NB4 (cell line): ENCODE results near the gene FRS2.
A peak's percentile ranks its signal among the peaks of the same experiment; 100 is the strongest.

Source experiments
- DNase-seq: peaks from one replicate; pipeline ENCODE4 v3.0.0; 2010; ENCODE audit warnings: low read depth
- H3K4me3 ChIP-seq: one replicate; pipeline ENCODE4 v1.5.1; 2011; ENCODE audit warnings: mild to moderate bottlenecking, low read depth, low read length, moderate library complexity
- CTCF ChIP-seq: IDR thresholded peaks from one replicate; pipeline ENCODE4 v1.5.1; 2012; ENCODE audit warnings: low read depth, low read length
- MAX ChIP-seq: IDR thresholded peaks from 2 replicates; pipeline ENCODE4 v1.6.1; 2011; ENCODE audit warnings: low read depth, low read length
- MYC ChIP-seq: IDR thresholded peaks from 2 replicates; pipeline ENCODE4 v1.6.1; 2011; ENCODE audit warnings: low read depth, low read length
- POLR2A ChIP-seq: IDR thresholded peaks from 2 replicates; pipeline ENCODE4 v1.6.1; 2011; ENCODE audit warnings: mild to moderate bottlenecking; ENCODE audit not compliant: insufficient read length; ENCODE audit errors: extremely low read depth

Gene FRS2

GRCh38 chr12:69553628-69554248 is 83.5 kb downstream of the FRS2 start:
- no peak overlapping the region for H3K4me3 ChIP-seq
- DNase-seq: peak; percentile 9

GRCh38 chr12:69555461-69555860 is 85.3 kb downstream of the FRS2 start:
- H3K4me3 ChIP-seq: no peak overlapping the region
- no peak for DNase-seq
- TF ChIP-seq CTCF: no peak
- no peak for TF ChIP-seq MAX
- TF ChIP-seq POLR2A: no peak
- no peak for TF ChIP-seq MYC

More at GRCh38 chr12:69553628-69554248, 83.5 kb downstream of the FRS2 start:
- no peak for TF ChIP-seq POLR2A
- TF ChIP-seq MAX: no peak
- TF ChIP-seq CTCF: no peak
- no peak for TF ChIP-seq MYC

GRCh38 chr12:69556383-69556782 is 86.2 kb downstream of the FRS2 start:
- no peak for DNase-seq
- H3K4me3 ChIP-seq: no peak overlapping the region
- TF ChIP-seq POLR2A (no peak), MAX (no peak), CTCF (no peak), MYC (no peak)

GRCh38 chr12:69563166-69563762 is 93.1 kb downstream of the FRS2 start:
- DNase-seq: no peak
- H3K4me3 ChIP-seq: no peak overlapping the region
- TF ChIP-seq CTCF: no peak

GRCh38 chr12:69566603-69567002 is 96.4 kb downstream of the FRS2 start:
- TF ChIP-seq CTCF (no peak), POLR2A (no peak), MYC (no peak), MAX (no peak)
- H3K4me3 ChIP-seq: no peak overlapping the region
- peak; percentile 15 for DNase-seq
